Ovary (tissue), 9 donors: Measurements from ENCODE around the gene ABCA2. TPM values are rescaled to one million over a fixed set of nuclear protein-coding genes. Genes with fewer than 3 reads are reported as not detected.

Source experiments
- DNase-seq, 5 donors: peaks; one replicate each; pipeline ENCODE4 v3.0.0-alpha.2; 2019 to 2020
- H3K27ac ChIP-seq, 2 donors: fragments of 200-600 bp; one replicate each; pipeline versions ENCODE4 v1.5.1 to v1.8.0; 2019 to 2022
- H3K27me3 ChIP-seq: fragments of 200-600 bp; one replicate; pipeline ENCODE4 v1.8.0; 2022
- H3K36me3 ChIP-seq: fragments of 200-600 bp; sonication (generic); one replicate; pipeline ENCODE4 v1.5.1; 2019
- H3K4me1 ChIP-seq: one replicate; pipeline ENCODE4 v1.8.1; 2013; ENCODE audit warnings: mild to moderate bottlenecking, moderate library complexity; ENCODE audit not compliant: insufficient read depth
- H3K4me3 ChIP-seq: fragments of 200-600 bp; sonication (generic); one replicate; pipeline ENCODE4 v1.5.1; 2017
- H3K9me3 ChIP-seq, 2 donors: fragments of 200-600 bp in 1 of 2; sonication (generic) in 1 of 2; one replicate each; pipeline versions ENCODE4 v1.5.1 to v1.8.1; 2013 to 2019; ENCODE audit warnings: mild to moderate bottlenecking in 1 of 2, moderate library complexity in 1 of 2
- CTCF ChIP-seq, 3 donors: fragments of 450-650 bp in 2 of 3; fragments of 200-600 bp in 1 of 3; IDR thresholded peaks; one replicate each; pipeline versions ENCODE4 v1.5.1 to v1.8.0; 2016 to 2022; ENCODE audit warnings: antibody characterized with exemption in 3 of 3, mild to moderate bottlenecking in 1 of 3
- EP300 ChIP-seq: sonication (generic); formaldehyde crosslinking; IDR thresholded peaks from one replicate; pipeline ENCODE4 v1.6.1; 2017; ENCODE audit warnings: antibody characterized with exemption
- POLR2A ChIP-seq: fragments of 450-650 bp; IDR thresholded peaks from one replicate; pipeline ENCODE4 v1.6.1; 2017; ENCODE audit warnings: antibody characterized with exemption, mild to moderate bottlenecking, moderate library complexity
- WGBS, 3 donors: extraction: QIAGEN DNeasy Blood & Tissue Kit in 1 of 3; methylation state at CpG; one replicate each; pipeline versions ENCODE4 v1.1.5 to v1.1.7; 2013 to 2017; 5-methylcytosine and 5-hydroxymethylcytosine counted together
- intact Hi-C, 4 donors: fragments of 100-400 bp; cut with DNase I; formaldehyde crosslinking; loops; one replicate each; pipeline versions ENCODE4 v1.11.0 to v1.15.1; 2022 to 2023
- polyA plus RNA-seq, 2 donors: library from polyadenylated mRNA; stranded (reverse); fragments of 200-250 nt in 1 of 2; fragments of 350-450 nt in 1 of 2; fragmentation: Illumina TruSeq in 1 of 2; extraction: RNeasy Lipid Tissue Mini Kit (QIAGEN cat#74804) in 1 of 2; gene quantifications; one replicate each; pipeline ENCODE4 v1.2.3, GENCODE V29; 2013 to 2014
- total RNA-seq, 7 donors: library from RNA; depleted of rRNA in 2 of 7; stranded (reverse); fragments of >200 nt in 2 of 7; fragmentation: NEBNext Ultra II Directional in 3 of 7; extraction: Animal tissue kit (Norgen Biotek cat#: 25700) in 3 of 7; gene quantifications; one replicate each; pipeline versions ENCODE4 v1.1.0 to v1.2.4, GENCODE V29; 2016 to 2023
- donor health status: DM: no; HTN: no; CAD: no; lungs with moderate emphysema.
- donor health status: DM: no; HTN: no; CAD: no.
- donor health status: Bipolar disorder and iron deficiency.
- donor health status: DM: yes; HTN: yes; CAD: no.
- donor health status: DM: no; HTN: no; CAD: no.
- donor health status: DM: yes; HTN: yes; CAD: no.

ABCA2 gene
- total and polyA plus RNA-seq, 9 donors, result 2.0 to 26.9 (median 12.3) TPM

DNA sequence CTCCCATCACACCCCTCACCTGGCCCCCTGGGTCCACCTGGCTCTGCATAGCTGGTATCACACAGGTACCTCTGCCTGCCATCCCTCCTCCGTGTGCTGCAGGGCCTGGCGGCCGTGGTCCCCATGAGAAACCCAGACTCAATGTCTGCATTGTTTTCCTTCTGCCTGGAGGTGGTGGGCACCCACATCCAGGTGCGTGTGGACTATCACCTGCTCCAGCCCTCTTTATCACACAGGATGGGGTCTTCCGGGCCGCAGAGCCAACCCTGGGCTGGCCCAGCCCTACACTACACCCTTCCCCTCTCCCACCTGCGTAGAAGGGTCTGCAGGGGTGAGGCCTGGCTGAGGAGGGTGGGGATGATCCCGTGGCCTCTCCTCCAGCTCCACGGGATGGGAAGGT lies 10.9 kb upstream of the ABCA2 start:
- Histone ChIP-seq H3K4me1 (peaks cover 1% of the 10 kb centered on the region), H3K36me3 (no peaks in the 10 kb centered on the region), H3K27me3 (no peaks in the 10 kb centered on the region), H3K27ac (no peak overlapping the region), H3K9me3 (no peaks in the 10 kb centered on the region), H3K4me3 (no peak overlapping the region)
- TF ChIP-seq CTCF (IDR thresholded peaks at IDR 0.05) (no peak), POLR2A (no peak), EP300 (no peak)
- intact Hi-C loops, result loop anchor here in 1 of 4 donors (5.0 kb wide), 1 partner anchor 252 kb away; no protein-coding TSS in a partner anchor
- no peak for DNase-seq
- 80 to 90% (median 83%) methylated on average over 9 of the region's 9 CpGs for WGBS, 3 donors

- no peak for DNase-seq
- Histone ChIP-seq H3K27me3 (no peaks in the 10 kb centered on the region), H3K36me3 (no peaks in the 10 kb centered on the region), H3K27ac (no peak overlapping the region), H3K4me1 (peaks cover 1% of the 10 kb centered on the region), H3K4me3 (no peak overlapping the region), H3K9me3 (no peaks in the 10 kb centered on the region)
- TF ChIP-seq EP300, result no peak
- no peak for TF ChIP-seq POLR2A
- no peak for TF ChIP-seq CTCF (IDR thresholded peaks at IDR 0.05)
- intact Hi-C loops, result loop anchor here in 2 of 4 donors (2.0 to 5.0 kb wide), 2 partner anchors 250 to 251 kb away; no protein-coding TSS in a partner anchor
- 81 to 84% (median 81%) methylated on average over 10 of the region's 10 CpGs for WGBS, 3 donors
These were observed 9.4 kb upstream of the ABCA2 start for GRCh38 chr9:137037483-137037882.

GRCh38 chr9:137037035-137037434 lies 9.0 kb upstream of the ABCA2 start:
- H3K27ac ChIP-seq, result no peak overlapping the region
- intact Hi-C loops, result loop anchor here in 2 of 4 donors (2.0 to 5.0 kb wide), 2 partner anchors 250 kb away; no protein-coding TSS in a partner anchor
- no peak for DNase-seq
- H3K4me1 ChIP-seq, result peaks cover 1% of the 10 kb centered on the region
- TF ChIP-seq POLR2A (no peak), CTCF (IDR thresholded peaks at IDR 0.05) (no peak), EP300 (no peak)
- no peaks in the 10 kb centered on the region for H3K36me3 ChIP-seq
- H3K4me3 ChIP-seq, result no peak overlapping the region
- no peaks in the 10 kb centered on the region for H3K27me3 ChIP-seq
- H3K9me3 ChIP-seq, result no peaks in the 10 kb centered on the region
- WGBS, 3 donors, result 60 to 62% (median 60%) methylated on average over 13 of the region's 13 CpGs

DNA sequence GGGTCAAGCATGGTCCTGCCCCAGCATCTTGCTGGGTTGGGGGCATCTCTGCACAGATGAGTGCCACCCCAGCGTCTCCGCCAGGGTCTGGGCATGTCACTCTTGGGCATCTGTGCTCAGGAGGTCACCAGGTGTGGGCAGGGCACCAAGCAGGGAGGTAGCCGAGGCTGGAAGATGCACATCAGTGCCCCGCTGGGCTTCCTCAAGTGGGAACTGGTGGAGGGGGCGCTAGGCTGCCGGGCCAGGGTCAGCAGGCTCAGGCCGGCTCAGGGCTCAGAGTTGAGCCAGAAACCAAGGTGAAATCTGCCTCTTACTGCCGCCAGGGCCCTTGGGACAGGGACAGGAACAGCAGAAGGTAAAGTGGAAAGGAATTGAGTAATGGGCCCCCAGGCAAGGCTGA lies 7.9 kb upstream of the ABCA2 start:
- Histone ChIP-seq H3K4me1 (peaks cover 1% of the 10 kb centered on the region), H3K36me3 (no peaks in the 10 kb centered on the region), H3K27me3 (no peaks in the 10 kb centered on the region), H3K4me3 (no peak overlapping the region), H3K9me3 (no peaks in the 10 kb centered on the region), H3K27ac (no peak overlapping the region)
- intact Hi-C loops, result loop anchor here in 3 of 4 donors (2.0 to 5.0 kb wide), 4 partner anchors 89 to 249 kb away; no protein-coding TSS in a partner anchor
- DNase-seq, result no peak
- 58 to 74% (median 60%) methylated on average over 8 of the region's 8 CpGs for WGBS, 3 donors
- TF ChIP-seq POLR2A (no peak), CTCF (IDR thresholded peaks at IDR 0.05) (no peak), EP300 (no peak)
